Loucy (cell line): ENCODE results near the gene AKR1C8.

Experiments used
- CTCF ChIP-seq: fragments of 200-600 bp; sonication (generic); conservative IDR thresholded peaks from 2 replicates; pipeline ENCODE4 v1.5.1; 2014; ENCODE audit warnings: mild to moderate bottlenecking, antibody characterized with exemption, low read length
- EZH2phosphoT487 ChIP-seq: fragments of 200-600 bp; IDR thresholded peaks from 2 replicates; pipeline ENCODE4 v1.6.1; 2018; ENCODE audit warnings: antibody characterized with exemption, mild to moderate bottlenecking, moderate library complexity, borderline replicate concordance

GRCh38 chr10:5165738-5166137 lies 19.2 kb downstream of the AKR1C8 start:
- TF ChIP-seq CTCF: no peak
- TF ChIP-seq EZH2phosphoT487: no peak
